Activated naive CD4-positive, alpha-beta T cell treated with anti-CD3 and anti-CD28 coated beads for 36 hours (primary cell): ENCODE measurements around the gene SUB1. TPM values are rescaled to one million over a fixed set of nuclear protein-coding genes. Genes with fewer than 3 reads are reported as not detected.
"Not testable (repeated sequence)": the region's sequence is repeated elsewhere in the genome, so short reads cannot be mapped to it uniquely, and the experiment has no call there.

Source experiments
- CTCF ChIA-PET: fragments of 350-600 bp; sonication (Branson Sonifier 250); formaldehyde crosslinking; loops from one replicate; lab custom pipeline; 2021; ENCODE audit warnings: antibody characterized with exemption; lab: Charles Lee
- DNase-seq: peaks from one replicate; pipeline ENCODE4 v3.0.0-alpha.2; 2020
- H3K27ac Mint-ChIP-seq: one replicate; pipeline ENCODE4 v1.8.0; 2021; ENCODE audit warnings: mild to moderate bottlenecking, mixed read lengths
- H3K27me3 Mint-ChIP-seq: one replicate; pipeline ENCODE4 v1.8.0; 2021; ENCODE audit warnings: low read depth, mixed read lengths
- H3K36me3 Mint-ChIP-seq: one replicate; pipeline ENCODE4 v1.8.0; 2021; ENCODE audit warnings: low read depth, mixed read lengths
- H3K4me1 Mint-ChIP-seq: one replicate; pipeline ENCODE4 v1.8.0; 2021; ENCODE audit warnings: low read depth, mixed read lengths
- H3K4me3 Mint-ChIP-seq: one replicate; pipeline ENCODE4 v1.8.0; 2021; ENCODE audit warnings: mild to moderate bottlenecking, moderate library complexity, mixed read lengths
- H3K9me3 Mint-ChIP-seq: one replicate; pipeline ENCODE4 v1.8.0; 2021; ENCODE audit warnings: mixed read lengths
- intact Hi-C: fragments of 100-400 bp; cut with micrococcal nuclease; formaldehyde crosslinking; loops from one replicate; pipeline ENCODE4 v1.15.1; 2023
- total RNA-seq, 2 experiments: library from RNA; stranded (reverse); gene quantifications; one replicate each; pipeline ENCODE4 v1.2.3, GENCODE V29; 2021

SUB1 gene
- total RNA-seq, 2 experiments from 2014 or later: 397 to 400 TPM

- no peaks in the 10 kb centered on the region for H3K27me3 Mint-ChIP-seq
- H3K27ac Mint-ChIP-seq: no peak overlapping the region
- DNase-seq: no peak
- no peaks in the 10 kb centered on the region for H3K36me3 Mint-ChIP-seq
- no peak overlapping the region for H3K4me3 Mint-ChIP-seq
- peaks cover 6% of the 10 kb centered on the region for H3K4me1 Mint-ChIP-seq
- CTCF ChIA-PET: interaction anchor here (1.3 kb wide), 1 partner anchor 20 kb away, joined by 4 read pairs; no protein-coding TSS in a partner anchor
- intact Hi-C loops: no loop called here
- H3K9me3 Mint-ChIP-seq: no peaks in the 10 kb centered on the region
These were observed 14.2 kb upstream of the SUB1 start for GRCh38 chr5:32571128-32571527.

GRCh38 chr5:32572778-32573480 lies 12.4 kb upstream of the SUB1 start:
- CTCF ChIA-PET: interaction anchor here (1.6 kb wide), 1 partner anchor 83 kb away, joined by 6 read pairs; no protein-coding TSS in a partner anchor
- H3K4me3 Mint-ChIP-seq: no peak overlapping the region
- no peak for DNase-seq
- peaks cover 6% of the 10 kb centered on the region for H3K4me1 Mint-ChIP-seq
- no peak overlapping the region for H3K27ac Mint-ChIP-seq
- H3K36me3 Mint-ChIP-seq: no peaks in the 10 kb centered on the region
- no peaks in the 10 kb centered on the region for H3K9me3 Mint-ChIP-seq
- no peaks in the 10 kb centered on the region for H3K27me3 Mint-ChIP-seq
- intact Hi-C loops: loop anchor here (1.0 kb wide), 2 partner anchors 12 to 31 kb away; partner anchors contain the start of gene SUB1

- H3K27ac Mint-ChIP-seq, DNase-seq, H3K36me3 Mint-ChIP-seq, H3K4me3 Mint-ChIP-seq, H3K9me3 Mint-ChIP-seq, H3K27me3 Mint-ChIP-seq, H3K4me1 Mint-ChIP-seq: not testable (repeated sequence)
- CTCF ChIA-PET: interaction anchor here (0.6 to 1.6 kb wide), 2 partner anchors 84 to 965 kb away, joined by 3 to 6 read pairs; no protein-coding TSS in a partner anchor
- intact Hi-C loops: loop anchor here (1.0 kb wide), 2 partner anchors 12 to 31 kb away; partner anchors contain the start of gene SUB1
These were observed 11.9 kb upstream of the SUB1 start for GRCh38 chr5:32573481-32573854.

GRCh38 chr5:32574540-32575175 lies 10.7 kb upstream of the SUB1 start:
- intact Hi-C loops: no loop called here
- H3K36me3 Mint-ChIP-seq: no peaks in the 10 kb centered on the region
- H3K9me3 Mint-ChIP-seq: no peaks in the 10 kb centered on the region
- H3K4me1 Mint-ChIP-seq: peaks cover 4% of the 10 kb centered on the region
- no peak overlapping the region for H3K4me3 Mint-ChIP-seq
- H3K27me3 Mint-ChIP-seq: no peaks in the 10 kb centered on the region
- CTCF ChIA-PET: interaction anchor here (1.3 to 1.6 kb wide), 2 partner anchors 15 to 85 kb away, joined by 6 to 7 read pairs; no protein-coding TSS in a partner anchor
- DNase-seq: no peak
- no peak overlapping the region for H3K27ac Mint-ChIP-seq

- Mint-ChIP-seq H3K27me3 (no peaks in the 10 kb centered on the region), H3K4me1 (peaks cover 10% of the 10 kb centered on the region), H3K36me3 (peaks cover 1% of the 10 kb centered on the region), H3K4me3 (no peak overlapping the region), H3K27ac (no peak overlapping the region), H3K9me3 (no peaks in the 10 kb centered on the region)
- no peak for DNase-seq
- CTCF ChIA-PET: interaction anchor here (1.2 to 1.5 kb wide), 3 partner anchors 87 to 89 kb away, joined by 3 read pairs; no protein-coding TSS in a partner anchor
- intact Hi-C loops: no loop called here
These were observed 7.0 kb upstream of the SUB1 start for GRCh38 chr5:32578363-32578762.

GRCh38 chr5:32578764-32579163 lies 6.6 kb upstream of the SUB1 start:
- Mint-ChIP-seq H3K9me3 (no peaks in the 10 kb centered on the region), H3K4me1 (peaks cover 14% of the 10 kb centered on the region), H3K4me3 (no peak overlapping the region), H3K36me3 (peaks cover 1% of the 10 kb centered on the region), H3K27me3 (no peaks in the 10 kb centered on the region), H3K27ac (no peak overlapping the region)
- intact Hi-C loops: no loop called here
- DNase-seq: no peak
- CTCF ChIA-PET: interaction anchor here (1.2 to 1.5 kb wide), 2 partner anchors 87 to 88 kb away, joined by 3 read pairs; no protein-coding TSS in a partner anchor

GRCh38 chr5:32581010-32581785 lies 4.2 kb upstream of the SUB1 start:
- peaks cover 4% of the 10 kb centered on the region for H3K36me3 Mint-ChIP-seq
- CTCF ChIA-PET: interaction anchor here (0.6 to 0.7 kb wide), 2 partner anchors 47 to 321 kb away, joined by 3 read pairs; no protein-coding TSS in a partner anchor
- no peak overlapping the region for H3K4me3 Mint-ChIP-seq
- no peaks in the 10 kb centered on the region for H3K9me3 Mint-ChIP-seq
- intact Hi-C loops: no loop called here
- H3K27ac Mint-ChIP-seq: no peak overlapping the region
- no peak for DNase-seq
- peaks cover 28% of the 10 kb centered on the region for H3K4me1 Mint-ChIP-seq
- no peaks in the 10 kb centered on the region for H3K27me3 Mint-ChIP-seq

- Mint-ChIP-seq H3K9me3 (no peaks in the 10 kb centered on the region), H3K27me3 (no peaks in the 10 kb centered on the region), H3K4me1 (peaks cover 47% of the 10 kb centered on the region), H3K4me3 (peak overlapping the region; percentile 11), H3K27ac (peak overlapping the region; percentile 13), H3K36me3 (peaks cover 13% of the 10 kb centered on the region)
- peak; percentile 23 for DNase-seq
- CTCF ChIA-PET: interaction anchor here (1.9 to 3.7 kb wide), 2 partner anchors 22 to 93 kb away, joined by 6 to 33 read pairs; no protein-coding TSS in a partner anchor
- intact Hi-C loops: no loop called here
These were observed 1.6 kb upstream of the SUB1 start for GRCh38 chr5:32583582-32584232.

- CTCF ChIA-PET: interaction anchor here (1.0 to 3.7 kb wide), 2 partner anchors 94 to 140 kb away, joined by 5 to 33 read pairs; partner anchors contain the start of gene ZFR
- Mint-ChIP-seq H3K9me3 (no peaks in the 10 kb centered on the region), H3K36me3 (peaks cover 19% of the 10 kb centered on the region), H3K27me3 (no peaks in the 10 kb centered on the region), H3K27ac (peak overlapping the region; percentile 99), H3K4me1 (peaks cover 52% of the 10 kb centered on the region), H3K4me3 (peak overlapping the region; percentile 99)
- intact Hi-C loops: loop anchor here (1.0 to 5.0 kb wide), 6 partner anchors 11 to 1052 kb away; partner anchors contain the start of genes C5orf22, DROSHA and TARS1
- no peak for DNase-seq
These were observed 711 bp upstream of the SUB1 start for GRCh38 chr5:32584646-32585045.

GRCh38 chr5:32585122-32585445 lies 273 bp upstream of the SUB1 start:
- CTCF ChIA-PET: interaction anchor here (1.0 to 3.7 kb wide), 2 partner anchors 95 to 140 kb away, joined by 5 to 33 read pairs; partner anchors contain the start of gene ZFR
- intact Hi-C loops: loop anchor here (1.0 to 5.0 kb wide), 6 partner anchors 12 to 1053 kb away; partner anchors contain the start of genes C5orf22, DROSHA and TARS1
- H3K4me1 Mint-ChIP-seq: peaks cover 52% of the 10 kb centered on the region
- peak overlapping the region; percentile 99 for H3K4me3 Mint-ChIP-seq
- peaks cover 19% of the 10 kb centered on the region for H3K36me3 Mint-ChIP-seq
- DNase-seq: no peak
- no peaks in the 10 kb centered on the region for H3K27me3 Mint-ChIP-seq
- H3K9me3 Mint-ChIP-seq: no peaks in the 10 kb centered on the region
- H3K27ac Mint-ChIP-seq: peak overlapping the region; percentile 99

GRCh38 chr5:32586276-32586599 lies 881 bp downstream of the SUB1 start:
- intact Hi-C loops: loop anchor here (1.0 to 5.0 kb wide), 7 partner anchors 54 to 1054 kb away; partner anchors contain the start of genes C5orf22, DROSHA and TARS1
- H3K27me3 Mint-ChIP-seq: no peaks in the 10 kb centered on the region
- peaks cover 24% of the 10 kb centered on the region for H3K36me3 Mint-ChIP-seq
- H3K4me1 Mint-ChIP-seq: peaks cover 57% of the 10 kb centered on the region
- peak overlapping the region; percentile 99 for H3K27ac Mint-ChIP-seq
- DNase-seq: peak; percentile 61
- no peaks in the 10 kb centered on the region for H3K9me3 Mint-ChIP-seq
- peak overlapping the region; percentile 99 for H3K4me3 Mint-ChIP-seq
- CTCF ChIA-PET: interaction anchor here (1.3 to 5.6 kb wide), 3 partner anchors 26 to 97 kb away, joined by 3 to 239 read pairs (median 4); no protein-coding TSS in a partner anchor
